ENCODE results near the gene UQCRC2.
"Not testable (repeated sequence)": the region's sequence is repeated elsewhere in the genome, so short reads cannot be mapped to it uniquely, and the experiment has no call there.

UQCRC2 gene

DNA sequence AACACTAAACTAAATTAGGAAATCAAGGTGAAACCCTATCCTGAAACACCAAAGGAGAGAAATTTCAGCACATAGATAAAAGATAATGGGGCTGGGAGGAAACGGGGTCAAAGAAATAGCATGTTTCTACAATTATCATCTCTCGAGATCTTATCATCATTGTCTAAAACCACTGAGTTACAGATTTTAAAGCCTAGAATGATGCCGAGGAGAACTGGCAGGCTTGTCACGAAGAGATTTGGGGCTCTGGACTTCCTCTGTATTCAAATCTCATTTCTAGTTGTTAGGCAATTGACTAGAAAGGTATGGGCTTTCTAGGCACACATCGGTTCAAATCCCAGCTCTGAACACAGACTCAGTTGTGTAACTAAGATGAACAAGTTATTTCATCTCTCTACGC, 38.5 kb downstream of the UQCRC2 start:
- TF ChIP-seq, protein P1, sequence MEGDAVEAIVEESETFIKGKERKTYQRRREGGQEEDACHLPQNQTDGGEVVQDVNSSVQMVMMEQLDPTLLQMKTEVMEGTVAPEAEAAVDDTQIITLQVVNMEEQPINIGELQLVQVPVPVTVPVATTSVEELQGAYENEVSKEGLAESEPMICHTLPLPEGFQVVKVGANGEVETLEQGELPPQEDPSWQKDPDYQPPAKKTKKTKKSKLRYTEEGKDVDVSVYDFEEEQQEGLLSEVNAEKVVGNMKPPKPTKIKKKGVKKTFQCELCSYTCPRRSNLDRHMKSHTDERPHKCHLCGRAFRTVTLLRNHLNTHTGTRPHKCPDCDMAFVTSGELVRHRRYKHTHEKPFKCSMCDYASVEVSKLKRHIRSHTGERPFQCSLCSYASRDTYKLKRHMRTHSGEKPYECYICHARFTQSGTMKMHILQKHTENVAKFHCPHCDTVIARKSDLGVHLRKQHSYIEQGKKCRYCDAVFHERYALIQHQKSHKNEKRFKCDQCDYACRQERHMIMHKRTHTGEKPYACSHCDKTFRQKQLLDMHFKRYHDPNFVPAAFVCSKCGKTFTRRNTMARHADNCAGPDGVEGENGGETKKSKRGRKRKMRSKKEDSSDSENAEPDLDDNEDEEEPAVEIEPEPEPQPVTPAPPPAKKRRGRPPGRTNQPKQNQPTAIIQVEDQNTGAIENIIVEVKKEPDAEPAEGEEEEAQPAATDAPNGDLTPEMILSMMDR (IDR thresholded peaks at IDR 0.05; ENCODE audit: low read length, missing control alignments), result no peak
- H3K4me3 ChIP-seq (replicated peaks; ENCODE audit: low read depth, low read length), result no peak overlapping the region
- DNase-seq (ENCODE audit: low read depth), result no peak

DNA sequence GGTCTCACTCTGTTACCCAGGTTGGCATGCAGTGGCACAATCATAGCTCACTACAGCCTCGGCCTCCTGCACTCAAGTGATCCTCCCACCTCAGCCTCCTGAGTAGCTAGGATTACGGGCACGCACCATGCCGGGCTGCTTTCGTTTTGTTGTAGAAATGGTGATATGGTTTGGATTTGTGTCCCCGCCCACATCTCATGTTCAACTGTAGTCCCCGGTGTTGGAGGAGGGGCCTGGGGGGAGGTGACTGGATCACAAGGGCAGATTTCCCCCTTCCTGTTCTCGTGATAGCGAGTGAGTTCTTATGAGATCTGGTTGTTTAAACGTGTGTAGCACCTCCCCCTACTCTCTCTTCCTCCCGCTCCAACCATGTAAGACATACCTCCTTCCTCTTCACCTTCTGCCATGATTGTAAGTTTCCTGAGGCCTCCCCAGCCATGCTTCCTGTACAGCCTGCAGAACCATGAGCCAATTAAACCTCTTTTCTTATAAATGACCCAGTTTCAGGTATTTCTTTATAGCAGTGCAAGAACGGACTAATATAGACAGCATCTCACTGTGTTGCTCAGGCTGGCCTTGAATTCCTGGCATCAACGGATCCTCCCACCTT, 41.8 kb downstream of the UQCRC2 start:
- no peak overlapping the region for H3K4me3 ChIP-seq (replicated peaks; ENCODE audit: low read depth, low read length)
- TF ChIP-seq, protein P1 (IDR thresholded peaks at IDR 0.05; ENCODE audit: low read length, missing control alignments), result no peak
- no peak for DNase-seq (ENCODE audit: low read depth)

DNA sequence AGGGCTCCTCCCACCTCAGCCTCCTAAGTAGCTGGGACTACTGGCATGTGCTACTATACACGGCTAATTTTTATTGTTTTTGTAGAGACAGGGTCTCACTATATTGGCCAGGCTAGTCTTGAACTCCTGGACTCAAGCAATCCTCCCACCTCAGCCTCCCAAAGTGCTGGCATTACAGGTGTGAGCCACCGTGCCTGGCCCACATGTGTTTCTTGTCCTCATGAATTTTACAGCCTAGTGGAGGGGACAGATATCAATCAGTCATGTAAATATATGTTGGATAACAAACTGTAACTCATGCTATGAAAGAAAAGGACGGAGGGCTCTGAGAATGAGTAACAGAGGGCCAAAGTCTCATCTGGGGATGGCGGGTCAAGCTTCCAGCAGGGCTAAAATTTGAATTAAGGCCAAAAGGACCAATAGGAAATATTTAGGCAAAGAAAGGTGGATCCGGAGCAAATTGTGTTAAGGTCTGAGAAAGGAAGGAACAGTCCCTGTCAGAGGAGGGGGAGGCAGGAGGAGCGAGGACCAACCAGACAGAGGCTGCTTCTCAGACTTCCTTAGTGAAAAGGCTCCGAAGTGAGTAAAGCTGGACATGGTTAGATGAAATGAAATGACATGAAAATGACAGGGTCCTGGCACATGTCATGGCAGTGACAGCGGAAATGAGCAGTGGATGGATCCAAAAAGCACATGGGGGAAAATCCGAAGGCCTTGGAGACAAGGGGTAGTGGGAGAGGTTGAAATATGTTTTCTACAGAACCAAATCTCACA, 43.9 kb downstream of the UQCRC2 start:
- TF ChIP-seq, protein P1 (IDR thresholded peaks at IDR 0.05; ENCODE audit: low read length, missing control alignments), result no peak
- no peak for DNase-seq (ENCODE audit: low read depth)
- H3K4me3 ChIP-seq (replicated peaks; ENCODE audit: low read depth, low read length), result no peak overlapping the region

DNA sequence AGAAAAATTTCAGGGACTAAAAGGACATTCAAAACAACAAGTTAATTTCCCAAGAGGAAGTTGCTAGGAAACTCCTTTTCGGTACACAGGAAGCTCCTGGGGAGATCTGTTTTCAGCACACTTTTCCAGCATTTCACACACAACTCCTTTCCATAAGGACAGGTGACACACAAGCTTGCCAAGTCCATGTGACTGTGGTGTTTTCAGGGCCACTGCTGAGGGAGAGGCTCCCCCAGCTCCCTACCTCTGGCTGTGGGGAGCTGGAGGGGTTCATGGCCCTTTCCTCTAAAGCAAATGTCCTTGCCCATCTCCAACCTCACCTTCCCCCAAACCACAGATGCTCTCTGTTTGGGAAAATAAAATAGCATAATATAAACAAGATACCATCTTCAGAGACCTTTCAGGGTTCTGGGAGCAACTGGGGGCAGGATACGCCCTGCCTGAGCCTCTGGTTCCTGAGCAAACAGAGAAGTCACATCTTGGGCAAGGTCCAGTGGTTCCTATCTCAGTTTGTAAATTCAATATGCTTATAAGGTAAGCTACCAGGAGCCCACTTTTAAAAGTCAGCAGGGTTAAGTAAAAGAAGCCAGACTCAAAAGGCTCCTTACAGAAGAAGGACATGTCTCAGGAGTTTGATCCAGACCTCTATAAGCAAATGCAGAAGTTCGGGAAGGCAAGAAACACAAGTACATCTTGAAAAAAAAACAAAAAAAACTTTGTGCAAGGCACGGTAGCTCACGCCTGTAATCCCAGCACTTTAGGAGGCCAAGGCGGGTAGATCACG, 44.7 kb downstream of the UQCRC2 start:
- TF ChIP-seq, protein P1 (IDR thresholded peaks at IDR 0.05; ENCODE audit: low read length, missing control alignments), result no peak
- no peak overlapping the region for H3K4me3 ChIP-seq (replicated peaks; ENCODE audit: low read depth, low read length)

DNA sequence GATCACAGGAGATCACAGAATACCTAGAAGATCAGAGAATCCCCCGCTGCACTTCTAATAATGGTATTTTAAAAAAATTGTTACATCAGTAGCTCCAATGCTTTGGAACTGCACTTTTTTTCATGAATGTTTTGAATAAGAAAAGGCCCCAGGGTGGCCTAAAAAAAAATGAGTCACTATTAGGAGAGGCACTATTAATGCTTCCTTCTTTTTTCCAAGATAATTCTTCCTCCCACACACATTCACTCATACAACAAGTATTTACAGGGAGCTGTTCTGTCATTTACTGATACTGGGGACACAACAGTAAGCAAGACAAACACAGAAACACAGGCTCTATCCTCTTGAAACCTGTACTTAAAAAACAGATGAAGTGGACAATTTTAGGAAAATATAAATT, 48.4 kb downstream of the UQCRC2 start:
- peak; percentile 76 for DNase-seq (ENCODE audit: low read depth)
- TF ChIP-seq, protein P1 (IDR thresholded peaks at IDR 0.05; ENCODE audit: low read length, missing control alignments), result no peak
- H3K4me3 ChIP-seq (replicated peaks; ENCODE audit: low read depth, low read length), result peak overlapping the region; percentile 40

More for the DNA sequence above, 44.7 kb downstream of the UQCRC2 start:
- peak; percentile 52 for DNase-seq (ENCODE audit: low read depth)

DNA sequence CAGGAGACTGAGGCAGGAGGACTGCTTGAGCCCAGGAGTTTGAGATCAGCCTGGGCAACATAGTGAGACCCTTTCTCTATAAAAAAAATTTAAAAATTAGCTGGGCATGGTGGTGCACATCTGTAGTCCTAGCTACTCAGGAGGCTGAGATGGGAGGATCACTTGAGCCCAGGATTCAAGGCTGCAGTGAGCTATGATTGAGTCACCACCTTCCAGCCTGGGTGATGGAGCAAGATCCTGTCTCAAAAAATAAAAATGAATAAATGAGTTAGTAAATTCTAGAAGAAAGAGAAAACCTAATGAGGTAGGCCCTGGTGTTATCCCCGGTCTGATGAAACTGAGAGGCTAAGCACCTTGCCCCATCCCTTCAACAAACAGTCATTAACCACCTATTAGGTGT, 48.9 kb downstream of the UQCRC2 start:
- DNase-seq (ENCODE audit: low read depth); H3K4me3 ChIP-seq (replicated peaks; ENCODE audit: low read depth, low read length): not testable (repeated sequence)

DNA sequence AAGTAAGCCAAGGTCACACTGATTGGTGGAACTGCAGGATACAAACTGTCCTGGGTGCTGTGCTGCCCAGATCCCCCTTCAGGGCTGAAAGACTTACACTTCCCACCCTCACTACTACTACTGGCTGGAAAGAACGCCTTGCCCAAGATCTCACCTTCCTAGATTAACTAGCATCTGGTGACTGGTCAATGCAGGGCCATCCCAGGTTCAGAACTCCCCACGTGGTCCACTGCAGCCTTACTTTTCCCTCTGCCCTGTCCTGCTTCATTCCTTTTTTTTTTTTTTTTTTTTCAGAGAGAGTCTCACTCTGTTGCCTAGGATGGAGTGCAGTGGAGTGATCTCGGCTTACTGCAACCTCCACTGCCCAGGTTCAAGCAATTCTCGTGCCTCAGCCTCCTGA, 50.0 kb downstream of the UQCRC2 start:
- H3K4me3 ChIP-seq (replicated peaks; ENCODE audit: low read depth, low read length), result no peak overlapping the region
- TF ChIP-seq, protein P1 (IDR thresholded peaks at IDR 0.05; ENCODE audit: low read length, missing control alignments), result no peak
- DNase-seq (ENCODE audit: low read depth), result no peak
